Measurements from ENCODE around the gene LTO1. TPM values are rescaled to one million over a fixed set of nuclear protein-coding genes. Genes with fewer than 3 reads are reported as not detected.

The LTO1 gene
- polyA plus RNA-seq, 3 donors, result 11.5 to 17.3 (median 12.6) TPM

DNA sequence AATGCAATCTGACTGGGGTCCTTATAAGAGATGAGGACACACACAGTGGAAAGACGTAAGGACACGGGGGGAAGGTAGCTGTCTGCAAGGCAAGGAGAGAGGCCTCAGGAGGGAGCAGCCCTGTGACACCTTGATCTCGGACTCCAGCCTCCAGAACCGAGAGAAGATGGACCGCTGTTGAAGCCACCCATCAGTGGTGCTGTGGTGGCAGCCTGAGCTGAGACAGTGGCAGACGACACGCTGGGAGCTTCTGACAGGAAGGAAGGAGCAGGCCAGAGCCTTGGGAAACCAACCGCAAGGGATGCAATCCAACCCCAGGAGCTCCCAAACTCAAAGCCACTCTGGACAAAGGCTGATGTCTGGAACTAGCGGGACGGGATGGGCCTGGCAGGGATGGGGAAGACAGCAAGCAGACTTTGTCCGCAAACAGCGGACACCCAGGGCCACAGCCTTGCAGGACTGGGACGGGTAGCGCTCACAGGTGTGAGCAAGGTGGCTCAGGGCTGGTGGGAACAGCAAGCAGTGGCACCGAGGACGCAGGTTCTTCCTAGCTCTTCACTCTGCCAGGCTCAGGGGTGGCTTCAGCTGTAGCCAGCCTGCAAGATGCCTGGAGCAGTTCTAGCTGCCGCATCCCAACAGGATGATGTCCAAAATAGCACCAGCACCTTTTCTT, 10.9 kb downstream of the LTO1 start:
- H3K27ac ChIP-seq (ENCODE audit: low read depth, low read length), result no peak overlapping the region
- WGBS, 3 donors, result 88 to 96% (median 92%) methylated on average over 17 of the region's 17 CpGs

DNA sequence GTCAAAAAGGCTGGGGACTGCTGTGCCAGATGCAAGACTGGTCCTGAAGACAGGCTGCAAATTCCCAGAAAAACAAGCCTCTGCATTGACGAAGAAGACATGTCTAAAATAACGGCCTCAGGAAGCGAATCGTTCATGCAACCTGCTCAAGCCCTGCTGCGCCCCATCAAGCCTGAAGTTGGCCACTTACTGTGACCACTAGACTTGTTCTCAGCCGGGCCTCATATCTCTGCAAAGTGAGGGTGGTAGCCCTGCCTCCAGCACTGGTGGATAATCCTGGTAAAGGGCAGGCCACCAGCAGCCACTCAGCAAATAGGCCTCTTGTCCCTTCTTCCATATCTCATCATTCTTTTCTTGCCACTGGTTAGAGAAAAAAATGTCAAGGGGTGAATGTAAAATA, 11.8 kb downstream of the LTO1 start:
- no peak overlapping the region for H3K27ac ChIP-seq (ENCODE audit: low read depth, low read length)
- WGBS, 3 donors, result 93 to 95% (median 94%) methylated on average over 6 of the region's 6 CpGs

DNA sequence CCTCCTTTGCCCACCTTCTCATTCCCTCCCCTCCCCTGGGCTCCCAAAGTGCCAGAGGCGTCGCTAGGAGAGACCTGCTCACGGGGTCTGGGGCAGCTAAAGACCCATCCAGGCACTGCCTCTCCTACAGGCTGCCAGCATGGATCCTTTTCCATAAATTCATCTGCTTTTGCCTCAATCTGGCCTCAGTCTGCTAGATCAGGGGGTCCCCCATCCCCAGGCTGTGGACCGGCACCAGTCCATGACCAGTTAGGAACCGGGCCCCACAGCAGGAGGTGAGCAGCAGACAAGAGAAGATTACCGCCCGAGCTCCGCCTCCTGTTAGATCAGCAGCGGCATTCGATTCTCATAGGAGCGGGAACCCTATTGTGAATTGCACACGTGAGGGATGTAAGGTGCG, 12.3 kb downstream of the LTO1 start:
- 91 to 96% (median 91%) methylated on average over 13 of the region's 13 CpGs for WGBS, 3 donors
- H3K27ac ChIP-seq (ENCODE audit: low read depth, low read length), result no peak overlapping the region

DNA sequence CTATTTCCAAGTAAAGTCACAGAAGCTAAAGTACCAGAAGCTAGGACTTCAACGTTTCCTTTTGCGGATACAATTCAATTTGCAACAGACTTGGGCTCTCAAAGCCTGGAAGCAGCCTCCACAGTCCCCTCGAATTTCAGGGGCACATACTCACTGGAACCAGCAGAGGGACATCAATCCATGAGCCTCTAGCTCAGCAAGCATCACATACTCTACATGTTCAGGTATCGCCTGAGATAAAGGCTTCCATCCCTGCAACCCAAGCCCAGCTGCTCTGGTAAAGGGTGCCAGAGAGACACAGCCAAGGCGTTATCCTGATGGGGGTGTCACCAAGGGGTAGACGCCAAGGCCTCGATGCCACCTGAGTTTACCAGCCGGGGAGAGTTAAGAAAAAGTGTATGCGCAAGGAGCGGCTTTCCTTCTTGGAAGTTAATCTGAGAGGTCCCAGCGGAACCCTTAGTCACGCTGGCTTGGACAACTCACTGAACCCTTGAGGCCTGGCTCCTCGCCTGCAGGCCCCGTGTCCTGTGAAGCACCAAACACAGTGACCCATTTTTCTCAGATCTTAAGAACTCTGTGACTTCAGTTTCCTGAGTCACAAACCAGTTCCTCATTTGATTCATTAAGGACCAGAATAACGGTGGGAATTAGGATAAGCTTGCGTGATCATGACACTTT, 13.0 kb downstream of the LTO1 start:
- no peak overlapping the region for H3K27ac ChIP-seq (ENCODE audit: low read depth, low read length)
- 61 to 88% (median 63%) methylated on average over 16 of the region's 16 CpGs for WGBS, 3 donors

DNA sequence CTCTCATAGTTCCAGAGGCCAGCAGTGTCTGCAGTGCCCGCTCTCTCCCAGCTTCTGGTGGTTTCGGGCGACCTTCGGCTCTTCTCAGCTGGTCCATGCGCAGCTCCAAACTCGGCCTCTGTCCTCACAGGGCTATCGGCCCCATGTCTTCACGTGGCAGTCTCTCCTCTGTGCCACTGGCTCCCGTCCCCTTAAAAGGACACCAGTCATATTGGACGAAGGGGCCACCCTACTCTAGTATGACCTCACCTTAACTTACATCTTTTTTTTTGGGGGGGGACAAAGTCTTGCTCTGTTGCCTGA, 13.8 kb downstream of the LTO1 start:
- H3K27ac ChIP-seq (ENCODE audit: low read depth, low read length), result no peak overlapping the region
- 74 to 96% (median 93%) methylated on average over 10 of the region's 10 CpGs for WGBS, 3 donors

DNA sequence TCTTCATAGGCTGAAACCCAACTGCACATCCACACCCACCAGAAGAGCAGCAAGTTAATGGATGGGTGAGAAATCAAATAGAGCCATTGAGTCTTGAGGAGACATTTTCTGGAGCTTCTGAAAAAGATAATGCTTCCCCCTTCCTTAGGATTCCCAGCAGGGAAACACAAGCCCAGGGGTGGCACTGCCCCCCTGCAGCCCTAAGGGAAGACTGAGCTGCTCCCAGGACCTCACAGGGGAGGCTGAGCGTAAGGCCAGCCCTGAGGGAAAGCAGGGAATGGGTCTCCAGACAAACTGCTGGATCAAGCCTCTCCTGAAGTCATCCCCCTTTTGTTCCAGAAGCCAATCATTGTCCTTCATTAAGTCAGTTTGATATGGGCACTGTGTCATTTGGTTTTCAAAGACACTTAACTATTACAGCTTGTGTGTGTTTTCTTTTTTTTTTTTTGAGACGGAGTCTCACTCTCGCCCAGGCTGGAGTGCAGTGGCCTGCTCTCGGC, 15.1 kb downstream of the LTO1 start:
- H3K27ac ChIP-seq (ENCODE audit: low read depth, low read length), result no peak overlapping the region
- WGBS, 3 donors, result 96 to 98% (median 97%) methylated on average over 4 of the region's 4 CpGs

DNA sequence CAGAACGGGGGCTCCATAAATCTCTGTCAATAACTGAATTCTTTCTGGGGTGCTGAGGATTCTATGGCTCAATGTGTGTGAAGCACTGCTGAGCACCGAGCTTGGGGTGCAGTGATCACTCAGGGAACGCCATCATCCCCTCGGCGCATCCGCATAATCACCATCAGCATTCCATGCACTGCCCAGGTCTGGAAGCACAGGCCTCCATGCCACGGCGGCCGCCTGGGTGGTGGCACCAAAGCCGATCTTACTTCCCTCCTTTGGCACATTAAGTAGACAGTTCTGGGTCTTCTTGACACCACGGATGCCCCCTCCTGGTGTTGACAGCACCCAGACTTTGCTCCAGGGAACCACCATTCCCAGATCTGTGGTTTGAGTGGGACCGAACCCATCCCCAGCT, 15.6 kb downstream of the LTO1 start:
- WGBS, 3 donors, result 91 to 92% (median 91%) methylated on average over 12 of the region's 12 CpGs
- H3K27ac ChIP-seq (ENCODE audit: low read depth, low read length), result no peak overlapping the region

DNA sequence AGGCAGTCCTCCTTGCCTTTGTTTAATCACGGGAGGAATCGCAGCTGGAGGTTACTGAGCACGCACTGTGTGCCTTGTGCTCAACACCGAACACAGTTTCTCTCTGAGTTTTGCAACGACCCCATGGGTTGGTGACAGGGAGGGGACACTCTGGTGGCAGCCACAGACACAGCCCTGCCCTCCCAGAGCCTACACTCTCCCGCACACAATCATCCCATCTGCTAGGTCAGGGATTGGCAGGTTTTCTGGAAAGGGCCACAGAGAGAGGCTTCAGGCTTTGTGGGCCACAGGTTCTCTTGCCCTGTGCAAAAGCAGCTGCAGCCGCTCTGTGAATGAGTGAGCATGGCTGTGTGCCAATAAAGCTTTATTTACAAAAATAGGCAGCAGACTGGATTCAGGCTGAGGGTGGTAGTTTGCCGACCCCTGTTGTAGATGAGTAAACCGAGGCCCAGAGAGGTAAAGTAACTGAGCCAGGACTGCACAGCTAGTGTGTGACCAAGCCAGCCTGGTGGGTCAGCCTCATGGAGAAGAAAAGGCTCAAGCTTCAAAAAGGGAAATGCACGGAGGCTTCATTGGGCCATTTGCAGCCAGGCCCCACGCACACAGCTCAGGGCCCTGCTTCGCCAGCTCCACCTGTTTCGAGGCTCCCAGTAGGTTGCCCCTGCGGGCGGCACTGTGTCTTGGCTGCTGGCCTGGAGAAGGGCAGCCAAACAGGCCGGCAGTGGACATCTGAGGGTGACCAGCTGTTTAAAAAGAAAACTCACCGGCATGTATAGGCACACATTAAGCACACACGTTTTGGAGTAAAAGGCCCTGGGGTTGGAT, 16.3 kb downstream of the LTO1 start:
- no peak overlapping the region for H3K27ac ChIP-seq (ENCODE audit: low read depth, low read length)
- WGBS, 3 donors, result 76 to 82% (median 76%) methylated on average over 18 of the region's 18 CpGs

DNA sequence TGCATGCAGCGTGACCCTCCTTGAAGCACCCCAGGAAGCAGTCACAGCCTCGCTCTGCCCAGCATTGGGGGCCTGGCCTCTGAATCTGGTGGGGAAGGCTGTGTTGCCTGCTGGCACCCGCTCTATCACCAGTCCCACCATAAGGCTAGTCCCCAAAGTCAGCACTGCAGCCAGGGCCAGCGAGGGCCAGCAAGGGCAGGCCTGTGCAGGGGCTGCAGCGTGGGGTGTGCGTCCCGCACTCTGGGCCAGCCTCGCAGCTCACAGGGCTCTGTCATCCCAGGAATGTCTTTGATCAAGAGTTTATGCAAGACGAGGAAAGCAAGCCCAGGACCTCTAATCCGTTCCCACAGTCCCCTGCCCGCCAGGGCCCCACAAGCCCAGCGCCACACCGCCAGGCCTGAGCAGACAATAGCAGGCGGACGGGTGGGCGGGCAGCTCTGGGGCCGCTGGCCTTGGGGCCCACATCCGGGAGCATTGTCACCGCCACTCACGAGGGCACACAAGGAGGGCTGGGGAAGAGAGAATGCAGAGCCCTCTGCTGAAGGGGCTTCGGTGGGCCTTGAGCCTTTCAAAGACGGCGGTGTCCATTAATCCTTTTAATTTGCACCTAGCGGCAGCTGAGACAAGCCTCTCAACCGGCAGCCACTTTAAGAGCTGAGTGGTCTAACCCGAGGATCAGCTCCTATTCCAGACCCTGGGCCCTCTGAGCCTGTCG, 17.1 kb downstream of the LTO1 start:
- H3K27ac ChIP-seq (ENCODE audit: low read depth, low read length), result no peak overlapping the region
- WGBS, 3 donors, result 61 to 66% (median 62%) methylated on average over 27 of the region's 27 CpGs

DNA sequence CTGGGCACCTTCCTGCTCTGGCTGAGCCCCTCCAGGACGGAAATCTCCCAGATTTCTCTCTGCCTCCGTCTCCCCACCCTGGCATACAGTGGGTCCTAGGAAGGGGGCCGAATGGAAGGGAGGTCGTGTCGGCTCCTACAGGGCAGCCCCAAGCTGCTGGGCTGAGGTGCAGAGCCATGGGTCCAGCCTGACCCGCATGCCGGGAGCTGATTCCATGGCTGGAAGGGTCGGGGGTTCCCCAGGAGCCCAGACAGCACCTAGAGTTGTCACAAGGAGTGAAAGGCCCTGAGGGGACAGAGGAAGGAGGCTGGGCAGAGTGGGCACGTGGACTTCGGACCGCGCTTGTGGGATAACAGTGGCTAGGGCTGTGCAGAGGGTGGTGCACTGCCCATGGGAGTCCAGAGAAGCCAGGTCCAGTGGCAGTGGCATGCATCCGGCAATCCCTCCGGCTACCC, 17.7 kb downstream of the LTO1 start:
- 78 to 87% (median 80%) methylated on average over 14 of the region's 14 CpGs for WGBS, 3 donors
- no peak overlapping the region for H3K27ac ChIP-seq (ENCODE audit: low read depth, low read length)

DNA sequence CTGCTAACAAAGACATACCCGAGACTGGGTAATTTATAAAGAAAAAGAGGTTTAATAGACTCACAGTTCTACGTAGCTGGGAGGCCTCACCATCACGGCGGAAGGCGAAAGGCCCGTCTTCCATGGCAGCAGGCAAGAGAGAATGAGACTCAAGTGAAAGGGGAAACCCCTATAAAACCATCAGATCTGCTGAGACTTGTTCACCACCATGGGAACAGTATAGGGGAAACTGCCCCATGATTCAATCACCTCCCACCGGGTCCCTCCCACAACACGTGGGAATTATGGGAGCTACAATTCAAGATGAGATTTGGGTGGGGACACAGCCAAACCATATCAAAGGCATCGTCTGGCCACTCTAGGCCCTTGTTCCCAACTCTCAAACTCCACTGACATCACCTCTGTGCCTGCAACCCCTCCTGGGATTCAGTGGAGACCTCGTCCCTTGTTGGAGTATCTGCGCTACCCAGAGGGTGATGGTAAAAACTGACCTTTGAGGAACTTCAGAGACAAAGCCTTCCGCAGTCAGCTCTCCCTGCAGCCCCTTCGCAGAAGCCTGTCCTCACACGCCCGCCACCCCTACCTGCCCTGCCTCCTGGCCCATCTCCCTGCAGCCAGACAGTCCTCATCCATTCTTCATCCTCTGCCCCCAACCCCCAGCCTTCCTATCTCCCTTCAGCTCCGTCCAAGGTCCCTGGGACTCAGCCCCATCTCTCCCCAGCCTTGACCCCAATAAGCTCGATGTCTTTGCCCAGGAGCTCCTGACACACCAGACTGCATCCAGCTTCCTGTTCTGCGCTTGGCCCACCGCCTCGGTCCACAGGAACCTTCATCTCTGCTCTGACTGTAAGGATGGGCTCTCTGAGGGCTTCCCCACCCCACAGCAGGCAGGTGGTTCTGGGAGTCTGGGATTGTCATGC, 18.4 kb downstream of the LTO1 start:
- no peak overlapping the region for H3K27ac ChIP-seq (ENCODE audit: low read depth, low read length)
- 77 to 82% (median 81%) methylated on average over 20 of the region's 20 CpGs for WGBS, 3 donors

DNA sequence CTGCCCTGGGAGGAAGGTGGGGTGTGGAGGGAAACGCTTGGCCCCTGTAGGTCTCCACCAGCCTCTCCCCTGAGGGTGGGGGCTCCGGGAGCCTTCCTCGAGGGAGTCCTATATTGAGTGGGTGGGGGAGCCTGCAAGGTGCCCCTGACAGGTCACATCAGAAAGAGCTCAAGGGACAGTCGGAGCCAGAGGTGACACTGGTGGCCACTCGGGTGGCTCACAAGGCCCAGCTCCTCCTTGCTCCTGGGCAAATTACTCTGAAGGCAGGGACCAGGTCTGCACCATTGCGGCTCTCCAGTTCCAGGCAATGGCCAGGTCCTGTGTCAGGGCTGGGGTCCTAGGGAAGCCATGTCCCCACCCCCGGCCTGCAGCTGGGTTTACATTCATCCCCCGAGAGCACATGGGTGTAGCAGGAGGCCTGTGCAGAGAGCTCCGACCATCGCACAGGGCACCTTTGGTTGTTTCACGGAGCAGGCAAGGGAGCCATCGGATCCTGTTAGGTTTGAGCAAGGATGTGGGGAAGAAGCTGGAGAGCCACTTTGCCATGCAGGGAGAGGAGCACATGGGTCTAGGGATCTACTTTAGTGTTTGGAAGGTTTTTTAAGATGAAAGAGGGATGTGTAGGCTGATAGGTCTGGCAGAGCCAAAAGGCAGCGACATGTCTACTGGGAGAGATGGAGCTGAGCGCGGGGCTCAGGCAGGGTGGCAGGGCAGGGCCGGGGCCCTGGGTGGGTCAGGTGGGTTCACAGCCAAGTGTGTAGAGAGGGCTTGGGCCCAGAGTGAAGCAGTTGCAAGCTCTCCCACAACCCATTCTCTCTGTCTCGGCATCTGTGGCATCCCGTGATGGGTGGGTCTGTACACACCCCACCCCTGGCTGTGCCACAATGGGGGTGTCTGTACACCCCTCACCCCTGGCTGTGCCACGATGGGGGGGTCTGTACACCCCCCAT, 19.4 kb downstream of the LTO1 start:
- H3K27ac ChIP-seq (ENCODE audit: low read depth, low read length), result no peak overlapping the region
- WGBS, 3 donors, result 82 to 84% (median 84%) methylated on average over 19 of the region's 19 CpGs

DNA sequence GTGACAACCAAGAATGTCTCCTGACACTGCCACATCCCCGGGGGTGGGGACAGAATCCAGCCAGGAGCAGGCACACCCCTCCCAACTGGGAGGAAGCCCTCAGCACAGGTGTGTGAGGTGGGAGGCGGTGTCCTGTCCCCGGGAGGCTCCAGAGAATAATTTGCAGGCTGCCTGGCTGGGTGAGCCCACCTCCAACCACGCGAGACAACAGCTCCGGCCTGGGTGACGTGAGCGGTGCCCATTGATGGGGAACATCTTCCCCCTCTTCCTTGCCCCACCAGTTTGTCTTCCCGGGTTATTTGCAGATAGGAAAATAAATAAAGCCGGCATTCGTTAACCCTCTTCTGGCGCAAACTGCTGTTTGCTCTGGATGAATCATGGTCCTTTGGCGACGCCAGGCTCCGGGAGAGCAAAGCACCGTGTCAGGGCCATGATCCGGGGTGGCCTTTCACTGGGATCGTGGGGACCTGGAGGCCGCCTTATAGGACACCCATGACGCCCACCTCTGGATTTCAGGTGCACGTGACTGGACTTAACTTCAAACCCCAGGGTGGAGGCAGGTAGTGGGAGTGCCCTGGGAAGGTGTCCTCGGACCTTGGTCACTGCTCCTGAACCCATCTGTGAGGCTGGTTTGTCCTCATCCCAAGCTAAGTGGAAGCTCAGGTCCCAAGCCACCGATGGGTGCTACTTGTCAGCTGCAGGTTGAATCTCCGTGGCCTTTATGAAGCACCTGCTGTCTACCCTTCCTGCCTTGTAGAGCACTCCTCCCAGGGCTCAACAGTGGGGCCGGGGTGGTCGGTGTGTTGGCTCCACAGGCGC, 20.3 kb downstream of the LTO1 start:
- H3K27ac ChIP-seq (ENCODE audit: low read depth, low read length), result no peak overlapping the region
- 47 to 78% (median 73%) methylated on average over 26 to 27 of the region's 27 CpGs for WGBS, 3 donors

DNA sequence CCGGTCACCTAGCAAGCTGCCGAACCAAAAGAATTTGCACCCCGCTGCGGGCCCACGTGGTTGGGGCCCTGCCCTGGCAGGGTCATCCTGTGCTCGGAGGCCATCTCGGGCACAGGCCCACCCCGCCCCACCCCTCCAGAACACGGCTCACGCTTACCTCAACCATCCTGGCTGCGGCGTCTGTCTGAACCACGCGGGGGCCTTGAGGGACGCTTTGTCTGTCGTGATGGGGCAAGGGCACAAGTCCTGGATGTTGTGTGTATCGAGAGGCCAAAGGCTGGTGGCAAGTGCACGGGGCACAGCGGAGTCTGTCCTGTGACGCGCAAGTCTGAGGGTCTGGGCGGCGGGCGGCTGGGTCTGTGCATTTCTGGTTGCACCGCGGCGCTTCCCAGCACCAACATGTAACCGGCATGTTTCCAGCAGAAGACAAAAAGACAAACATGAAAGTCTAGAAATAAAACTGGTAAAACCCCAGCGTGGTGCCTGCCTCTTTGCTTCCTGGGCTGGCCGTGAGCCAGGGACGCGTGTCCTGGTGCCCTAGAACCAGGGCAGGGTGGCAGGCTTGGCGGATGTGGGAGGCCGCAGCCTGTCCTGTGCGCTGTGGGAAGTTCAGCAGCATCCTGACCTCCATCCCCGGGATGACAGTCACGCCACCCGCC, 21.0 kb downstream of the LTO1 start:
- WGBS, 3 donors, result 81 to 88% (median 86%) methylated on average over 36 to 38 of the region's 38 CpGs
- H3K27ac ChIP-seq (ENCODE audit: low read depth, low read length), result no peak overlapping the region

DNA sequence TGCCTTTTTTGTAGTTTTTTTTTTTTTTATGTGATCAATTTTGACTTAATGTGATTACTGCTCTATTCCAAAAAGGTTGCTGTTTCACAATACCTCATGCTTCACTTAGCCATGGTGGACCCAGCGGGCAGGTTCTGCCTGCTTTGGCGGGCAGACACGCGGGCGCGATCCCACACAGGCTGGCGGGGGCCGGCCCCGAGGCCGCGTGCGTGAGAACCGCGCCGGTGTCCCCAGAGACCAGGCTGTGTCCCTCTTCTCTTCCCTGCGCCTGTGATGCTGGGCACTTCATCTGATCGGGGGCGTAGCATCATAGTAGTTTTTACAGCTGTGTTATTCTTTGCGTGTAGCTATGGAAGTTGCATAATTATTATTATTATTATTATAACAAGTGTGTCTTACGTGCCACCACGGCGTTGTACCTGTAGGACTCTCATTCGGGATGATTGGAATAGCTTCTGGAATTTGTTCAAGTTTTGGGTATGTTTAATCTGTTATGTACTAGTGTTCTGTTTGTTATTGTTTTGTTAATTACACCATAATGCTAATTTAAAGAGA, 21.7 kb downstream of the LTO1 start:
- no peak overlapping the region for H3K27ac ChIP-seq (ENCODE audit: low read depth, low read length)
- WGBS, 3 donors, result 89 to 94% (median 92%) methylated on average over 23 of the region's 23 CpGs
